HG03378 (cell line): ENCODE results near the gene NEAT1.
"Not testable (repeated sequence)": the region's sequence is repeated elsewhere in the genome, so short reads cannot be mapped to it uniquely, and the experiment has no call there.

Source experiments
- ATAC-seq: cut with Tn5 transposase; IDR thresholded peaks from one replicate; pipeline ENCODE4 v1.9.1; 2021; ENCODE audit warnings: mild to moderate bottlenecking, moderate library complexity; ENCODE audit not compliant: unreplicated experiment

The NEAT1 gene

GRCh38 chr11:65448418-65449105, 26.0 kb downstream of the NEAT1 start:
- no peak for ATAC-seq

GRCh38 chr11:65451301-65451700, 28.7 kb downstream of the NEAT1 start:
- not testable (repeated sequence) for ATAC-seq

- ATAC-seq, result not testable (repeated sequence)
These were observed 29.7 kb downstream of the NEAT1 start for GRCh38 chr11:65452259-65452658.

- no peak for ATAC-seq
These were observed 30.4 kb downstream of the NEAT1 start for GRCh38 chr11:65452806-65453490.

- ATAC-seq, result no peak
These were observed 31.7 kb downstream of the NEAT1 start for GRCh38 chr11:65454311-65454695.

GRCh38 chr11:65454696-65455456, 32.3 kb downstream of the NEAT1 start:
- no peak for ATAC-seq

GRCh38 chr11:65456418-65456817, 33.8 kb downstream of the NEAT1 start:
- ATAC-seq, result no peak

GRCh38 chr11:65459552-65459951, 37.0 kb downstream of the NEAT1 start:
- ATAC-seq, result no peak

- not testable (repeated sequence) for ATAC-seq
These were observed 42.9 kb downstream of the NEAT1 start for GRCh38 chr11:65465471-65465870.

GRCh38 chr11:65467306-65467705, 44.7 kb downstream of the NEAT1 start:
- ATAC-seq, result not testable (repeated sequence)

GRCh38 chr11:65468874-65469333, 46.3 kb downstream of the NEAT1 start:
- no peak for ATAC-seq

GRCh38 chr11:65470433-65471049, 47.9 kb downstream of the NEAT1 start:
- no peak for ATAC-seq

- no peak for ATAC-seq
These were observed 48.9 kb downstream of the NEAT1 start for GRCh38 chr11:65471447-65471891.

- not testable (repeated sequence) for ATAC-seq
These were observed 50.1 kb downstream of the NEAT1 start for GRCh38 chr11:65472588-65473277.

- ATAC-seq, result no peak
These were observed 50.8 kb downstream of the NEAT1 start for GRCh38 chr11:65473278-65473860.

GRCh38 chr11:65474864-65475263, 52.3 kb downstream of the NEAT1 start:
- ATAC-seq, result no peak

GRCh38 chr11:65476632-65477148, 54.1 kb downstream of the NEAT1 start:
- ATAC-seq, result no peak

GRCh38 chr11:65477149-65477965, 54.8 kb downstream of the NEAT1 start:
- ATAC-seq, result peak; percentile 53
